ENCODE data around the gene IPP.

DNA sequence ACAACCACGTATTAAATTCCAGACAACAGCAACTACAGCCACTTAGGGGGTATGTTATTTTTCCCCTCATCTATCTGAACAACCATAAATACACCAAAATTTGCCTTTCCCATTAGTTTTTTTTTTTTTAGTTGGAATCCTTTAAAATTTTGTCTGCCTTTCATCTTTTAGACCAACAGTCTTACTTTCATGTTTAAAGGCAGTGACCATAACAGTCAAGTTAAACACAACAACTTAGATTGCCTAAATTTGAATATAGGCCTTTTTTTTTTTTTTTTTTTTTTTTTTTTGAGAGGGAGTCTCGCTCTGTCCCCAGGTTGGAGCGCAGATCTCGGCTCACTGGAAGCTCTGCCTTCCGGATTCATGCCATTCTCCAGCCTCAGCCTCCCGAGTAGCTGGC, 67.5 kb downstream of the IPP start:
- TF ChIP-seq, protein P1, sequence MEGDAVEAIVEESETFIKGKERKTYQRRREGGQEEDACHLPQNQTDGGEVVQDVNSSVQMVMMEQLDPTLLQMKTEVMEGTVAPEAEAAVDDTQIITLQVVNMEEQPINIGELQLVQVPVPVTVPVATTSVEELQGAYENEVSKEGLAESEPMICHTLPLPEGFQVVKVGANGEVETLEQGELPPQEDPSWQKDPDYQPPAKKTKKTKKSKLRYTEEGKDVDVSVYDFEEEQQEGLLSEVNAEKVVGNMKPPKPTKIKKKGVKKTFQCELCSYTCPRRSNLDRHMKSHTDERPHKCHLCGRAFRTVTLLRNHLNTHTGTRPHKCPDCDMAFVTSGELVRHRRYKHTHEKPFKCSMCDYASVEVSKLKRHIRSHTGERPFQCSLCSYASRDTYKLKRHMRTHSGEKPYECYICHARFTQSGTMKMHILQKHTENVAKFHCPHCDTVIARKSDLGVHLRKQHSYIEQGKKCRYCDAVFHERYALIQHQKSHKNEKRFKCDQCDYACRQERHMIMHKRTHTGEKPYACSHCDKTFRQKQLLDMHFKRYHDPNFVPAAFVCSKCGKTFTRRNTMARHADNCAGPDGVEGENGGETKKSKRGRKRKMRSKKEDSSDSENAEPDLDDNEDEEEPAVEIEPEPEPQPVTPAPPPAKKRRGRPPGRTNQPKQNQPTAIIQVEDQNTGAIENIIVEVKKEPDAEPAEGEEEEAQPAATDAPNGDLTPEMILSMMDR (IDR thresholded peaks at IDR 0.05): no peak
- no peak for TF ChIP-seq POLR2A (IDR thresholded peaks at IDR 0.05)
